ENCODE measurements around the gene HOXD10. TPM values are rescaled to one million over a fixed set of nuclear protein-coding genes. Genes with fewer than 3 reads are reported as not detected.

HOXD10 gene
- total and polyA plus RNA-seq, 2 of the 13 experiments (the other 11 are each of a cell fraction or from before 2014, with no cell fraction given), result not detected

DNA sequence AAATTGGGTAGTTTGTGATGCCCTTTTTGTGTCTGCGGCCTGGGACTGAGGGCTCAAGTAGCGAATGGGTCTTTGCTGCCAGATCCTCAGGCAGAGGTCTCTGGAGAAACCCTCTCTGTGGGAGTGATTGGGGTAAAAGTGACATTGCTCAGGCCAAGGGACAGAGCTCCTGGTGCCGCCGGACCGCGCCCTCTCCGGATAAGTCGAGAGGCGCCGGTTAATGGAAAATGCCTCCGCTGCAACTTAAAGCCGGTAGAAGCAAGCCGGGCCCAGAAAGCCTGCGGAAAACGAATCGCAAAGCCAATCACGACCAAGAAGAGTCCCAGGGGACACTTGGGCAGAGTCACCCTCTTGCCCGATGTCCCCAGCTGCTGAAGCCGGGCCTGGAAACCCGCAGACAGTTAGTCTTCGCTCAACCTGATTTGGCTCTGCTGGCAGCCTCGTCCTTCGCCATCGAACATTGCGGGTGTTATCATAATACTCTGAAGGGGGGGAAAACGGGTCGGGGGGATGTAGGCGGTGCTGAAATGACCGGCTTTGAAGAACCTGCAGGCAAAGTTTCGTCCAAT is 17.3 kb upstream of the HOXD10 start:
- H3K27me3 ChIP-seq (ENCODE audit: control insufficient read depth in 1 of 2, insufficient read depth in 2 of 2, low read length in 2 of 2), result peaks cover 25 to 98% of the 10 kb centered on the region in 2 experiments
- TF ChIP-seq, protein P1, sequence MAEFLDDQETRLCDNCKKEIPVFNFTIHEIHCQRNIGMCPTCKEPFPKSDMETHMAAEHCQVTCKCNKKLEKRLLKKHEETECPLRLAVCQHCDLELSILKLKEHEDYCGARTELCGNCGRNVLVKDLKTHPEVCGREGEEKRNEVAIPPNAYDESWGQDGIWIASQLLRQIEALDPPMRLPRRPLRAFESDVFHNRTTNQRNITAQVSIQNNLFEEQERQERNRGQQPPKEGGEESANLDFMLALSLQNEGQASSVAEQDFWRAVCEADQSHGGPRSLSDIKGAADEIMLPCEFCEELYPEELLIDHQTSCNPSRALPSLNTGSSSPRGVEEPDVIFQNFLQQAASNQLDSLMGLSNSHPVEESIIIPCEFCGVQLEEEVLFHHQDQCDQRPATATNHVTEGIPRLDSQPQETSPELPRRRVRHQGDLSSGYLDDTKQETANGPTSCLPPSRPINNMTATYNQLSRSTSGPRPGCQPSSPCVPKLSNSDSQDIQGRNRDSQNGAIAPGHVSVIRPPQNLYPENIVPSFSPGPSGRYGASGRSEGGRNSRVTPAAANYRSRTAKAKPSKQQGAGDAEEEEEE (CRISPR knock-in tag; IDR thresholded peaks at IDR 0.05; ENCODE audit: borderline replicate concordance), result no peak
- no peak for TF ChIP-seq ZZZ3 (CRISPR knock-in tag; IDR thresholded peaks at IDR 0.05; ENCODE audit: borderline replicate concordance)
- TF ChIP-seq, protein P2, sequence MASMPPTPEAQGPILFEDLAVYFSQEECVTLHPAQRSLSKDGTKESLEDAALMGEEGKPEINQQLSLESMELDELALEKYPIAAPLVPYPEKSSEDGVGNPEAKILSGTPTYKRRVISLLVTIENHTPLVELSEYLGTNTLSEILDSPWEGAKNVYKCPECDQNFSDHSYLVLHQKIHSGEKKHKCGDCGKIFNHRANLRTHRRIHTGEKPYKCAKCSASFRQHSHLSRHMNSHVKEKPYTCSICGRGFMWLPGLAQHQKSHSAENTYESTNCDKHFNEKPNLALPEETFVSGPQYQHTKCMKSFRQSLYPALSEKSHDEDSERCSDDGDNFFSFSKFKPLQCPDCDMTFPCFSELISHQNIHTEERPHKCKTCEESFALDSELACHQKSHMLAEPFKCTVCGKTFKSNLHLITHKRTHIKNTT (CRISPR knock-in tag; IDR thresholded peaks at IDR 0.05), result no peak
- TF ChIP-seq, protein P3, sequence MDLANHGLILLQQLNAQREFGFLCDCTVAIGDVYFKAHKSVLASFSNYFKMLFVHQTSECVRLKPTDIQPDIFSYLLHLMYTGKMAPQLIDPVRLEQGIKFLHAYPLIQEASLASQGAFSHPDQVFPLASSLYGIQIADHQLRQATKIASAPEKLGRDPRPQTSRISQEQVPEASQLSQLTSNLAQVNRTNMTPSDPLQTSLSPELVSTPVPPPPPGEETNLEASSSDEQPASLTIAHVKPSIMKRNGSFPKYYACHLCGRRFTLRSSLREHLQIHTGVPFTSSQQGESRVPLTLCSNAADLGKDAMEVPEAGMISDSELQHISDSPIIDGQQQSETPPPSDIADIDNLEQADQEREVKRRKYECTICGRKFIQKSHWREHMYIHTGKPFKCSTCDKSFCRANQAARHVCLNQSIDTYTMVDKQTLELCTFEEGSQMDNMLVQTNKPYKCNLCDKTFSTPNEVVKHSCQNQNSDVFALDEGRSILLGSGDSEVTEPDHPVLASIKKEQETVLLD (CRISPR knock-in tag; IDR thresholded peaks at IDR 0.05; ENCODE audit: low read depth), result no peak
- no peak for DNase-seq (ENCODE audit: low spot score)
- FAIRE-seq, result no peak
- H2AFZ ChIP-seq (ENCODE audit: low read length), result no peak overlapping the region
- BruUV-seq (replicated peaks), result no TSS peak
- H3K9me3 ChIP-seq (ENCODE audit: low read length), result no peaks in the 10 kb centered on the region
- H3K4me2 ChIP-seq (ENCODE audit: low read depth, low read length), result no peak overlapping the region
- in situ Hi-C loops (cut with HindIII; ENCODE audit: extremely low pct_ligation_motif_present, low pct_unique_long_range_greater_than_20kb), result loop anchor here (5.0 kb wide), 2 partner anchors 412 to 732 kb away; no protein-coding TSS in a partner anchor
- no peaks in the 10 kb centered on the region for H3K79me2 ChIP-seq (ENCODE audit: insufficient read depth, low read length)
- no peaks in the 10 kb centered on the region for H3K36me3 ChIP-seq (replicated peaks in 1 of 2; ENCODE audit: control insufficient read depth in 1 of 2, insufficient read depth in 2 of 2, low read length in 2 of 2)
- no peaks in the 10 kb centered on the region; the same call in 1 of the 2 replicates for H4K20me1 ChIP-seq (ENCODE audit: insufficient read depth, low read length)
- H3K4me3 ChIP-seq (replicated peaks in 1 of 3; ENCODE audit: insufficient read depth in 1 of 3, low read depth in 2 of 3, low read length in 3 of 3), result no peak overlapping the region
- H3K4me1 ChIP-seq (ENCODE audit: insufficient read depth, low read length), result peaks cover 17% of the 10 kb centered on the region
- WGBS (ENCODE audit: low lambda C conversion rate), result 63% methylated on average over 30 of the region's 30 CpGs
- ATAC-seq, result no peak
- POLR2A ChIA-PET, result no interaction called here
- no peak overlapping the region for H3K9ac ChIP-seq (ENCODE audit: insufficient read depth, low read depth, low read length)
- no peak overlapping the region for H3K27ac ChIP-seq (ENCODE audit: extremely low read length, insufficient read depth, low read length)
- intact Hi-C loops (cut with micrococcal nuclease; ENCODE audit: unreplicated experiment), result loop anchor here (5.0 kb wide), 1 partner anchor 897 kb away; no protein-coding TSS in a partner anchor
- CTCF ChIA-PET (ENCODE audit: low intra/inter-chr PET ratio, low total read pairs), result interaction anchor here (3.0 kb wide), 1 partner anchor 732 kb away, joined by 30 read pairs; no protein-coding TSS in a partner anchor

Measured in HepG2 (cell line).